ENCODE data around the gene NPHP1.

Gene NPHP1

DNA sequence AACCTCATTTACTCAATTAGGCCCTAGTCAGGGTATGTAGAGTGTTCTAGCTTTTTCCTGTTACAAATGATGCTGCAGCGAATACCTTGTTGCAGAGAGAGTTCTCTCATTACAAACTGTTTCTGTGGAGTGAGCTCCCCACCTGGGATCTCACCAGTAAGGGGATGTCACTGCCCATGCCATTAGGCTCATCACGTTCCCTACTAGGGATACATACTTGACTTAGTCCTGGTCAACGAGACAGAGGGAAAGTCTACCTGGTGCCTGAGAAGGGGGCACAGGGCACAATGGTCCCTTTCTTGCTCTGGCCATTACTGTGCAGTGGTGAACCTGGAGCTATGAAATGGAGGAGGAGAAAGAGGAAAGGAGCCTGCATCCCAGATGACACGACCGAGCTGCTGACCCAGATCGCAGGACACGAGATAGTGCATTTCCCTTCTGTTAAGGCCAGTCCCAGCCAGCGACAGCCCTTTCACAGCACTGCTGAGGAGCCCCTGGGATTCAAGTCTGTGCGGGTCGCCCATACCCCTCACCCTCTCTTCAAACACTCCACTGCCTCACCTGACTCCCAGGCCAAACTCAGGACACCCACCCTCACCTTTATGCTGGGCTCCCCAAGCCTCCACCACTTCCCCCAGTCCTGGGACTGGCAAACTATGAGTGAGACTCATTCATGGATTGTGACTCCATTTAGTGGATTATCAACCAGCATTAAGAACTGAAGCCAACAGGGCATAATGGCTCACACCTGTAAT lies 105.2 kb downstream of the NPHP1 start:
- H3K4me1 ChIP-seq (ENCODE audit: insufficient read depth, low read length): peaks cover 5% of the 10 kb centered on the region; the same call in 1 of the 2 replicates
- H3K4me3 ChIP-seq (ENCODE audit: low read depth in 1 of 2, low read length in 2 of 2): no peak overlapping the region
- H2AFZ ChIP-seq (ENCODE audit: low read depth, low read length): no peak overlapping the region
- no peaks in the 10 kb centered on the region for H4K20me1 ChIP-seq (ENCODE audit: insufficient read depth, low read length)
- no peaks in the 10 kb centered on the region for H3K79me2 ChIP-seq (ENCODE audit: insufficient read depth, low read length)
- H3K9ac ChIP-seq (ENCODE audit: low read depth, low read length): no peak overlapping the region
- no peaks in the 10 kb centered on the region for H3K27me3 ChIP-seq (ENCODE audit: insufficient read depth, low read length, poor library complexity)
- DNase-seq (no peak), ATAC-seq (ENCODE audit: insufficient read depth, low read depth) (no peak)
- H3K36me3 ChIP-seq (ENCODE audit: insufficient read depth, low read length): no peaks in the 10 kb centered on the region
- H3K27ac ChIP-seq (ENCODE audit: low read length): no peak overlapping the region
- H3K4me2 ChIP-seq (ENCODE audit: insufficient read depth, low read length): no peak overlapping the region
- TF ChIP-seq, protein P1, sequence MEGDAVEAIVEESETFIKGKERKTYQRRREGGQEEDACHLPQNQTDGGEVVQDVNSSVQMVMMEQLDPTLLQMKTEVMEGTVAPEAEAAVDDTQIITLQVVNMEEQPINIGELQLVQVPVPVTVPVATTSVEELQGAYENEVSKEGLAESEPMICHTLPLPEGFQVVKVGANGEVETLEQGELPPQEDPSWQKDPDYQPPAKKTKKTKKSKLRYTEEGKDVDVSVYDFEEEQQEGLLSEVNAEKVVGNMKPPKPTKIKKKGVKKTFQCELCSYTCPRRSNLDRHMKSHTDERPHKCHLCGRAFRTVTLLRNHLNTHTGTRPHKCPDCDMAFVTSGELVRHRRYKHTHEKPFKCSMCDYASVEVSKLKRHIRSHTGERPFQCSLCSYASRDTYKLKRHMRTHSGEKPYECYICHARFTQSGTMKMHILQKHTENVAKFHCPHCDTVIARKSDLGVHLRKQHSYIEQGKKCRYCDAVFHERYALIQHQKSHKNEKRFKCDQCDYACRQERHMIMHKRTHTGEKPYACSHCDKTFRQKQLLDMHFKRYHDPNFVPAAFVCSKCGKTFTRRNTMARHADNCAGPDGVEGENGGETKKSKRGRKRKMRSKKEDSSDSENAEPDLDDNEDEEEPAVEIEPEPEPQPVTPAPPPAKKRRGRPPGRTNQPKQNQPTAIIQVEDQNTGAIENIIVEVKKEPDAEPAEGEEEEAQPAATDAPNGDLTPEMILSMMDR (IDR thresholded peaks at IDR 0.05; ENCODE audit: borderline replicate concordance, extremely low read depth, low read length, poor library complexity, severe bottlenecking): no peak
- TF ChIP-seq EZH2 (IDR thresholded peaks at IDR 0.05; ENCODE audit: borderline replicate concordance, low read depth, low read length, severe bottlenecking): no peak
- H3K9me3 ChIP-seq (ENCODE audit: insufficient read depth, low read length, severe bottlenecking): no peaks in the 10 kb centered on the region

DNA sequence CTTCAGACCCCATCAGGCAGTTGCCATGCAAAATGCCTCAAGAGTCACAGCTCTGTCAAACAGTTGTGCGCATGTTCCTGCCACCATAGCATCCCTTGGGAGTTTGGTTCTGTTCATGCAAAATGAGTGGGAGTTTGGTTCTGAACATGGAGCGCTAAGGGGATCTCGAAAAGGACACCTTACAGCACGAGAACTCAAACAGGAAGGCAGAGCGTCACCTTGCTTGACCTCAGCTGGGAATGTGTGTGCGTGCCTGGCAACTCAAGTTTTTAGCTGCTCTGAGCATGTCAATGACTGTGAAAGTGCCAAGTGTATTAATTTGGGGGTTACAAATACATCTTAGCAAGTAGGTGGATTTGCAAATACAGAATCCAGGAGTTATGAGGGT lies 105.8 kb downstream of the NPHP1 start:
- Histone ChIP-seq H3K27me3 (ENCODE audit: insufficient read depth, low read length, poor library complexity) (no peaks in the 10 kb centered on the region), H2AFZ (ENCODE audit: low read depth, low read length) (no peak overlapping the region), H3K9ac (ENCODE audit: low read depth, low read length) (no peak overlapping the region), H3K27ac (ENCODE audit: low read length) (no peak overlapping the region), H4K20me1 (ENCODE audit: insufficient read depth, low read length) (no peaks in the 10 kb centered on the region), H3K4me3 (ENCODE audit: low read depth in 1 of 2, low read length in 2 of 2) (no peak overlapping the region), H3K36me3 (ENCODE audit: insufficient read depth, low read length) (no peaks in the 10 kb centered on the region), H3K4me2 (ENCODE audit: insufficient read depth, low read length) (no peak overlapping the region), H3K4me1 (ENCODE audit: insufficient read depth, low read length) (peaks cover 5% of the 10 kb centered on the region; the same call in 1 of the 2 replicates), H3K79me2 (ENCODE audit: insufficient read depth, low read length) (no peaks in the 10 kb centered on the region), H3K9me3 (ENCODE audit: insufficient read depth, low read length, severe bottlenecking) (no peaks in the 10 kb centered on the region)
- ATAC-seq (ENCODE audit: insufficient read depth, low read depth) (no peak), DNase-seq (no peak)
- TF ChIP-seq EZH2 (IDR thresholded peaks at IDR 0.05; ENCODE audit: borderline replicate concordance, low read depth, low read length, severe bottlenecking): no peak
- TF ChIP-seq, protein P1 (IDR thresholded peaks at IDR 0.05; ENCODE audit: borderline replicate concordance, extremely low read depth, low read length, poor library complexity, severe bottlenecking): no peak

DNA sequence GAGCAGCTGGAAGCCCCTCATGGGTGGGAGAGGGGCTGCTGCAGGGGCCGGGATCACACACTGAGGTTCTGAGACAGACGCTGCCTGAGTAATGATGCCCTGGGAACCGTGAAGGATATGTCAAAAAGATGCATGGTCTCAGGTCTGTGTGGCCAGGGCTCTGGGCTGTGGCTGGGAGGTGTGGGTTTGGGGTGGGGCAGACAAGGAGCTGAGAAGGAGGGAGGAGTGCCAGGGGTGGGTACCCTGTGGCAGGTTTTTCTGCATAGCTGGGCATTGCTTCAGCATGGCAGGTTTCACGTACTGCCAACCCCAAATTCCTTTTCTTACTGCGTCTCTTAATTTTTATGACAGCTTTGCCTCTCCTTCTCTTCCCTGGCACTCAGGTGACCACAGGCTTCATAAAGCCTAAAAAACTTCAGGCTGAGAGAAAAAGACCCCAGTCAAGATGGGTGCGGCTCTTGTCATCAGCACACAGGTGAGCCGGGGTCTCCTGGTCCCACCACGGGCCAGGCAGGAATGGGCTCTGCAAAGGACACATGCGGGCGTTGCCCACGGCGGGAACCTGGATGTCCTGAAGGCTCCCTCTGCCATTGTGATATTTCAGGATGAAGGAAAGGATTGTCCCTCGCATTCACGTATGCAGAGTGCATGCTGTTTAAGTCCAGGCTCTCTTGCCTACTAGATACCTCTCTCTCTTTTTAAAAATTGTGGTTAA lies 107.2 kb downstream of the NPHP1 start:
- Histone ChIP-seq H3K79me2 (ENCODE audit: insufficient read depth, low read length) (no peaks in the 10 kb centered on the region), H3K36me3 (ENCODE audit: insufficient read depth, low read length) (no peaks in the 10 kb centered on the region), H4K20me1 (ENCODE audit: insufficient read depth, low read length) (no peaks in the 10 kb centered on the region), H3K4me1 (ENCODE audit: insufficient read depth, low read length) (peaks cover 5% of the 10 kb centered on the region; the same call in 1 of the 2 replicates), H3K9ac (ENCODE audit: low read depth, low read length) (no peak overlapping the region), H3K27ac (ENCODE audit: low read length) (no peak overlapping the region), H3K9me3 (ENCODE audit: insufficient read depth, low read length, severe bottlenecking) (no peaks in the 10 kb centered on the region), H3K27me3 (ENCODE audit: insufficient read depth, low read length, poor library complexity) (no peaks in the 10 kb centered on the region), H3K4me3 (ENCODE audit: low read depth in 1 of 2, low read length in 2 of 2) (no peak overlapping the region), H2AFZ (ENCODE audit: low read depth, low read length) (no peak overlapping the region), H3K4me2 (ENCODE audit: insufficient read depth, low read length) (no peak overlapping the region)
- TF ChIP-seq, protein P1 (IDR thresholded peaks at IDR 0.05; ENCODE audit: borderline replicate concordance, extremely low read depth, low read length, poor library complexity, severe bottlenecking): no peak
- no peak for TF ChIP-seq EZH2 (IDR thresholded peaks at IDR 0.05; ENCODE audit: borderline replicate concordance, low read depth, low read length, severe bottlenecking)
- ATAC-seq (ENCODE audit: insufficient read depth, low read depth): no peak
- no peak for DNase-seq

All from DND-41 (cell line).